KBM-7 (cell line): ENCODE data around the gene EPHA6.
"Not testable (repeated sequence)": the region's sequence is repeated elsewhere in the genome, so short reads cannot be mapped to it uniquely, and the experiment has no call there.

ENCODE experiments used
- DNase-seq: peaks from one replicate; pipeline ENCODE4 v3.0.0-alpha.2; 2015
- in situ Hi-C: fragments of 300-500 bp; cut with MboI; formaldehyde crosslinking; loops from 2 replicates; pipeline ENCODE4 v1.14.3; 2020; ENCODE audit warnings: low sequenced_read_pairs, low pct_unique_long_range_greater_than_20kb, mixed read lengths

The EPHA6 gene

GRCh38 chr3:97350971-97351370, 536.6 kb downstream of the EPHA6 start:
- no peak for DNase-seq
- in situ Hi-C loops = no loop called here

DNA sequence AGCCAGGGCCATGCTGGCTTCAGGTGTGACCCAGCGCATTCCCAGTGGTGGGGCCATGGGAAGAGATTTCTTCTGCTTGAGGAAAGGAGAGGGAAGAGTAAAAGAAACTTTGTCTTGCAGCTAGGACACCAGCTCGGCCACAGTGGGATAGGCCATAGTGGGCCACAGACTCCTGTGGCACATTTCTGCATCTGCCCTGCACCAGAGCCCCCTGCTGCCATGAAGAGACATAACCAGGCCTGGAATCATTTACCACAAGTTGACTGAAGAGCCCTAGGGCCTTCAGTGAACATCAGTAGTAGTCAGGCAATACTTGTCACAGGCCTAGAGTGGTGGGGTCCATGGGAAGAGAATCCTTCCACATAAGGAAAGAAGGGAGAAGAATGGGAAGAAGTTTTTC, 538.8 kb downstream of the EPHA6 start:
- no peak for DNase-seq
- in situ Hi-C loops = no loop called here

DNA sequence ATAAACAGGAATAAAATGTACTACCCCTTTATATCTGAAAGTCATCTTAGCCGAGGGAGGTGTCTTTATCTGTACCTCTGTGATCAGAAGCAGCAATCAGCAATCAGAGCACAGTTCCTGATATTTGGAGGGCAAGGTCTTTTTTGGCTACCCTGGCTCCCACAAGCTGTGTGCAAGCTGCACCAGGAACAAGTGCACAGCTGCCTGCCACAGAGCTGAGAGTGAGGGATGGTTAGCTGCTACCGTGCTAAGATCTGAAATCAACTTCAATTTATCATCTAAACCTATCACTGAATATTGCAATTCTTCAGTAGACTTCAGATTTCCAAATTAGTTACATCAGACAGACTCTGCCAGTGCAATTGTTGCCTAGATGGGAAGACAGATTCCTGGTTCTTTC, 545.6 kb downstream of the EPHA6 start:
- in situ Hi-C loops = no loop called here
- DNase-seq = no peak

- in situ Hi-C loops = no loop called here
- no peak for DNase-seq
Observed at GRCh38 chr3:97360804-97361203, 546.4 kb downstream of the EPHA6 start.

GRCh38 chr3:97384583-97384982, 570.2 kb downstream of the EPHA6 start:
- in situ Hi-C loops = no loop called here
- DNase-seq = no peak

DNA sequence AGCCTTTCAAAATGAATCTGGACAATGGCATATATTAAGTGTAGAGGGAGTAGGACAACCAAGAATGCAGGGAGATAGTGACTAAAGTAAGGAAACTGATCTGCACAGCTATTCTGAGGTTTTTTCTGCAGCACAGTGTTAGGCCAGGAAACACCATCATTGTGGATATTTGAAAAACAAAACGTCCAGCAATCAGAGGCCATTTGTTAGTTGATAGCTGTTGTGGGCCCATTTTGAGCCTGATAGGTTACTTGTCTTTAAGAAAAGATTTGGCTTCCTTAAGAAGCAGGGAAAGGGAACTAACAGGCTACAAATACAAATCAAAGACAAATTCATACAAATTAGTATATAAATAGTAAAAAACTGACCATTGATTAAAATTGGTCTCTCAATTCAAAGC, 574.4 kb downstream of the EPHA6 start:
- in situ Hi-C loops = no loop called here
- DNase-seq = no peak

GRCh38 chr3:97389936-97390335, 575.5 kb downstream of the EPHA6 start:
- no peak for DNase-seq
- in situ Hi-C loops = no loop called here

DNA sequence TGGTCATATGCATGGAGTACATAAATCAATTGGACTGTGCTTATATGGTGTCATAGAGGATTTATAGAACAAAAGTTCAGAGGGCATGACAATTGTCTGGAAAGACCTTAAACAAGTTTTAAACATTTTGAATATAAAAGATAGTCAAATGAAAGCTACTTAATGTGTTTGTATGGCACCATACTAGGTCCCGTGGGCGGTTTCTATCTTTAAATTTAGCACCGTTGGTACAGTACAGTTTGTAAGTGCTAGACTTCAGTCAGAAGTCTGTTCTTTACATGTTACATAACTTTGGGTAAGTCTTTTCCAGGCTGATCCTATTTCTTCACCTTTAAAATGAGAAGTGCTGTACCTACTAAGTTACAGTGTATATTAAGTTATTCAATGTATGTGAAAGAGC, 576.8 kb downstream of the EPHA6 start:
- in situ Hi-C loops = no loop called here
- no peak for DNase-seq

DNA sequence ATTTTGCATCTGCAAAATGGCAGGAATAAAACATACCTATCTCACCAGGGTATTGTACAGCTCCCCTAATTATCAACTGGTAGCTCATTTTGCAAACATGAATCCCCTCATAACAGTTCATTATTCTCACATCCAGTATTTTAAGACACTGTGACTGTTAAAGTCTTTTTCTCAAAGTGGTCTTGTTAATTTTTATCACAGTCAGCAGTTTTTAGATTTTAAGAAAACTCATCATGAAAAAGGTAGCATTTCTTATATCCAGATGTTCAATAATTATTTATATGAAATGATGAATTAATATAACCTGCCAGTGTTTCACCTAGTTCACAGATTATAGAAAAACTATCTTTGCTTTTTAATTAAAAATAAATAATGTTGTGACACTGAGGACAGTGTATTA, 595.2 kb downstream of the EPHA6 start:
- in situ Hi-C loops = no loop called here
- no peak for DNase-seq

GRCh38 chr3:97421565-97421964, 607.2 kb downstream of the EPHA6 start:
- no peak for DNase-seq
- in situ Hi-C loops = no loop called here

- DNase-seq = no peak
- in situ Hi-C loops = no loop called here
Observed at GRCh38 chr3:97425002-97425401, 610.6 kb downstream of the EPHA6 start.

GRCh38 chr3:97430601-97431000, 616.2 kb downstream of the EPHA6 start:
- no peak for DNase-seq

DNA sequence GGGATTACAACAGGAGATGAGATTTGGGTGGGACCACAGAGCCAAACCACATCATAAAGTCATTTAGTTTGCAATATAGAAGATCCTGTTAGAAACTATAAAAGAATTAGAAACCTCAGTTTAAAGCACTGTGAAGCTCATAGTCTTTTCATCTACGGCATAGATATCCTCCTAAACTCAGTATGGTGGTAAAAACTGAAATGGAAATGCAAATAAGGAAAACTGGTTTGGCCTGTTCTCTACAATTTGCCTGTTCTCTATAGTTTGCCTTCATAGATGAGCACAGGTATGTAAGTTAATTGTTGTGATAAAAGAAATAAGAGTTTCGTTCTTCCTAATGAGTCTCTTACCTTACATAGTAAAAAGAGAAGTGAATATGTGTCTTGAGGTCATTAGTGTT, 618.5 kb downstream of the EPHA6 start:
- DNase-seq = no peak
- in situ Hi-C loops = no loop called here

More at GRCh38 chr3:97430601-97431000, 616.2 kb downstream of the EPHA6 start:
- in situ Hi-C loops = no loop called here

DNA sequence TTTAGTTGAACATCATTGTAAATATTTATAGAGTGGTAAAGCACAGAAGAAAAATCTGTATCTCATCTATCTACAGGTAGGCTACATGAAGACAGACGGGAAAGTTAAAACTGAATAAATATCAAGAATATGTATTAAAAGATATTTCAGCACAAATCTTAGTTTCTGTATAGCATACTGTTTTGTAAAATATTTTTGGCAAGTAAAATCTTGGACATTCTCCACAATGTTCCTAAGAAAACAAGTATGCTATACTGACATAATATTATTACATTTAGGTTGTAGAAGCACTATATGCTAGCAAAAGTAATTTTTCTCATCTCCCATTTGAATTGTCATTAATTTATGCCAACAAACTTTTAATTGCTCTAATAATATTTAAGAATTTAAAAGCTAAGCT, 623.7 kb downstream of the EPHA6 start:
- no peak for DNase-seq
- in situ Hi-C loops = no loop called here

DNA sequence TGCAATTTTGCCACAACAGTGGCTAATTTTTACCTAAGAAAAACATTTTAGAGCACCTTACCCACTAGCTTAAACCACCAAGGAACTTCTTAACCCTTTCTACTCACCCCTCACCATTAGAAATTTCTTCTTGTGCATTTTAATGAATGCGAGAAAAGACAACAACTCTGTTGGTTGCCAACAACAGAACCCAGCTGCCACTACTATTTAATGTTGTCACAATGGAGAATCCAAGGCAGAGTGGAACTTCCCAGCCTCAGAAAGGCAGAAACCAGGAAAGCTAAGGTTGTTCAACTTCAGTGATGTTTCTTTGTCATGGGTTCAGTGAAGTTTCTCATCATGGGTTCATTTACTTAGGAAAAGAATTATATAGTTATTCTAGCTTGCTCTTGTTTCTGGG, 625.0 kb downstream of the EPHA6 start:
- in situ Hi-C loops = no loop called here
- no peak for DNase-seq

- in situ Hi-C loops = no loop called here
- DNase-seq = no peak
Observed at GRCh38 chr3:97464035-97464434, 649.6 kb downstream of the EPHA6 start.

GRCh38 chr3:97470481-97470880, 656.1 kb downstream of the EPHA6 start:
- in situ Hi-C loops = no loop called here
- no peak for DNase-seq

DNA sequence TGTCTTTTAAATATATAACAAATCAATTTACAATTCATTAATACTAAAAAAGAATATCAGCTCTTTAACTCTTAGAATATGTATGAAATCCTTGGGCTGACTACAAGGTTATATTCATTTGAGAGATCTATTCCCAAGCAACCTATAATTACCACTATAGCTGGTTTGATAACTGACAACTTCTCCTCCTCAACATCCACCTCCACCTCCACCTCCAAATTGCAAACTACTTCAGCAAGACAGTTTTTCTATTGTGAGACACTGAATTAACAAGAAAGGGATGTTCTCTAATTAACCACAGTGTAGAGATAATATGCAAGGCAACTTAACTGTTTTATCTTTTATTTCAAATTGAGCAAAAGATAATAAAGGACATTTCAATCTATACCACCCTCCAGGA, 665.3 kb downstream of the EPHA6 start:
- in situ Hi-C loops = no loop called here
- DNase-seq = no peak

DNA sequence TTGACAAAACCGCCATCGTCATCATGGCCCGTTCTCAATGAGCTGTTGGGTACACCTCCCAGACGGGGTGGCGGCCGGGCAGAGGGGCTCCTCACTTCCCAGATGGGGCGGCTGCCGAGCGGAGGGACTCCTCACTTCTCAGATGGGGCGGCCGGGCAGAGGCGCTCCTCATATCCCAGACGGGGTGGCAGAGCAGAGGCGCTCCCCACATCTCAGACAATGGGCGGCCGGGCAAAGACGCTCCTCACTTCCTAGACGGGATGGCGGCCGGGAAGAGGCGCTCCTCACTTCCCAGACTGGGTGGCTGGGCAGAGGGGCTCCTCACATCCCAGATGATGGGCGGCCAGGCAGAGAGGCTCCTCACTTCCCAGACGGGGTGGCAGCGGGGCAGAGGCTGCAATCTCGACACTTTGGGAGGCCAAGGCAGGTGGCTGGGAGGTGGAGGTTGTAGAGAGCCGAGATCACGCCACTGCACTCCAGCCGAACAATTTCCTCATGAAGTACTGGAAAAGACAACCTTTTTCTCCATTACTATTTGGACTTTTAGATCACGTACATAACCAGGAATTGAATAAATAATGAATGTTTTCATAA, 666.4 kb downstream of the EPHA6 start:
- DNase-seq, in situ Hi-C loops: not testable (repeated sequence)

GRCh38 chr3:97481416-97481815, 667.0 kb downstream of the EPHA6 start:
- DNase-seq = no peak
- in situ Hi-C loops = no loop called here

GRCh38 chr3:97485206-97485605, 670.8 kb downstream of the EPHA6 start:
- in situ Hi-C loops = no loop called here
- no peak for DNase-seq

- in situ Hi-C loops = no loop called here
Observed at GRCh38 chr3:97487587-97487986, 673.2 kb downstream of the EPHA6 start.

More at GRCh38 chr3:97487587-97487986, 673.2 kb downstream of the EPHA6 start:
- no peak for DNase-seq
